BJ (cell line): ENCODE measurements around the gene ZNF512. TPM values are rescaled to one million over a fixed set of nuclear protein-coding genes. Genes with fewer than 3 reads are reported as not detected.
"Not testable (repeated sequence)": the region's sequence is repeated elsewhere in the genome, so short reads cannot be mapped to it uniquely, and the experiment has no call there.

Experiments
- CTCF ChIA-PET: fragments of 350-600 bp; formaldehyde crosslinking; extraction: SDS; loops from one replicate; lab custom pipeline; 2021; ENCODE audit warnings: antibody characterized with exemption, inconsistent platforms; lab: Yijun Ruan, JAX
- POLR2A ChIA-PET: fragments of 300-600 bp; sonication (Branson Sonifier 250); formaldehyde crosslinking; extraction: SDS; loops from one replicate; lab custom pipeline; 2021; ENCODE audit warnings: antibody characterized with exemption; lab: Charles Lee
- DNase-seq: peaks from one replicate; pipeline ENCODE4 v3.0.0-alpha.2; 2011; ENCODE audit warnings: low read depth
- H3K27me3 ChIP-seq: 2 replicates; pipeline ENCODE4 v1.6.0; 2011; ENCODE audit warnings: low read length; ENCODE audit not compliant: control insufficient read depth, insufficient read depth
- H3K36me3 ChIP-seq: 2 replicates; pipeline ENCODE4 v1.5.1; 2011; ENCODE audit warnings: low read length; ENCODE audit not compliant: control insufficient read depth, insufficient read depth
- H3K4me3 ChIP-seq: 2 replicates; pipeline ENCODE4 v1.5.1; 2011; ENCODE audit warnings: low read depth, mild to moderate bottlenecking, control low read depth, low read length
- CTCF ChIP-seq: IDR thresholded peaks from 2 replicates; pipeline ENCODE4 v1.5.1; 2011; ENCODE audit warnings: low read depth, mild to moderate bottlenecking, control low read depth, inconsistent platforms, low read length, moderate library complexity; ENCODE audit not compliant: insufficient read depth
- polyA plus RNA-seq: library from polyadenylated mRNA; depleted of rRNA; stranded (reverse); fragments of >200 nt; gene quantifications from 2 replicates; pipeline ENCODE4 v1.2.3, GENCODE V29; 2011

ZNF512 gene
- polyA plus RNA-seq, 1 experiment = 19.2 TPM

- POLR2A ChIA-PET = no interaction called here
- H3K36me3 ChIP-seq = peaks cover 4% of the 10 kb centered on the region; the same call in 1 of the 2 replicates
- no peak for DNase-seq
Observed at GRCh38 chr2:27615316-27615715, 32.5 kb downstream of the ZNF512 start.

GRCh38 chr2:27621524-27621923, 38.7 kb downstream of the ZNF512 start:
- ChIA-PET POLR2A (interaction anchor here (0.7 kb wide), 1 partner anchor 191 kb away, joined by 4 read pairs; no protein-coding TSS in a partner anchor), CTCF (interaction anchor here (1.2 kb wide), 1 partner anchor 32 kb away, joined by 4 read pairs; no protein-coding TSS in a partner anchor)
- Histone ChIP-seq H3K4me3 (no peak overlapping the region), H3K27me3 (no peaks in the 10 kb centered on the region), H3K36me3 (peaks cover 7% of the 10 kb centered on the region; the same call in 1 of the 2 replicates)
- TF ChIP-seq CTCF = no peak
- no peak for DNase-seq

More at GRCh38 chr2:27615316-27615715, 32.5 kb downstream of the ZNF512 start:
- no peak for TF ChIP-seq CTCF
- Histone ChIP-seq H3K27me3 (no peaks in the 10 kb centered on the region), H3K4me3 (no peak overlapping the region)
- CTCF ChIA-PET = no interaction called here

- peaks cover 4% of the 10 kb centered on the region; the same call in 1 of the 2 replicates for H3K36me3 ChIP-seq
- DNase-seq = peak; percentile 24
- ChIA-PET CTCF (interaction anchor here (0.6 to 1.4 kb wide), 4 partner anchors 9 to 85 kb away, joined by 3 to 5 read pairs (median 4); no protein-coding TSS in a partner anchor), POLR2A (interaction anchor here (0.6 kb wide), 1 partner anchor 801 kb away, joined by 3 read pairs; no protein-coding TSS in a partner anchor)
- H3K27me3 ChIP-seq = no peaks in the 10 kb centered on the region
- no peak overlapping the region for H3K4me3 ChIP-seq
- no peak for TF ChIP-seq CTCF
Observed at GRCh38 chr2:27622921-27623384, 40.1 kb downstream of the ZNF512 start.

- POLR2A ChIA-PET = no interaction called here
- no peaks in the 10 kb centered on the region for H3K27me3 ChIP-seq
- no peak for DNase-seq
- CTCF ChIA-PET = no interaction called here
- TF ChIP-seq CTCF = no peak
- H3K4me3 ChIP-seq = no peak overlapping the region
- H3K36me3 ChIP-seq = peaks cover 4% of the 10 kb centered on the region; the same call in 1 of the 2 replicates
Observed at GRCh38 chr2:27624943-27625342, 42.1 kb downstream of the ZNF512 start.

- POLR2A ChIA-PET, CTCF ChIA-PET, H3K27me3 ChIP-seq, H3K4me3 ChIP-seq, DNase-seq, H3K36me3 ChIP-seq: not testable (repeated sequence)
Observed at GRCh38 chr2:27626323-27626722, 43.5 kb downstream of the ZNF512 start.

- H3K4me3 ChIP-seq, H3K27me3 ChIP-seq, DNase-seq, H3K36me3 ChIP-seq, CTCF ChIA-PET, POLR2A ChIA-PET: not testable (repeated sequence)
Observed at GRCh38 chr2:27626921-27627320, 44.1 kb downstream of the ZNF512 start.
